HG02763 (cell line): Measurements from ENCODE around the gene NEXN.
A peak's percentile ranks its signal among the peaks of the same experiment; 100 is the strongest.
"Not testable (repeated sequence)": the region's sequence is repeated elsewhere in the genome, so short reads cannot be mapped to it uniquely, and the experiment has no call there.

Experiments used
- ATAC-seq: cut with Tn5 transposase; IDR thresholded peaks from one replicate; pipeline ENCODE4 v1.9.1; 2021; ENCODE audit warnings: mild to moderate bottlenecking, moderate library complexity; ENCODE audit not compliant: unreplicated experiment

Gene NEXN

DNA sequence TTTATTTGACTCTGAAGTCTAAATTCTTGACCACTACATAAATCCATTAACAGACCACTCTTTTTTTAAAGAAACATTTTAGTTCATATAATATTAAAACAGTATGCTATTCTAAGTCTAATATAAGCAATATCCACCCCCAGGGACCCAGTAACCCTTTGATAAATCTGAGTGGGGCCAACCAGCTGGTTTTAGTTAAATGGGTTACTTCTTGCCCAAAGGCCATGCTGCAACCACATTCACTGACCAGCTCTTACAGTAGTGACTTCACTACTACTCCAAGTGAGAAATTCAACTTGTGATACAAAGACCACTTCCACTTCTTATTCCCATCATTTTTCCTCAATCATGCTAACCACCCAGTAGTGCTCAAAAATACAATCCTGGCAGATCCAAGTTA, 70.0 kb downstream of the NEXN start:
- no peak for ATAC-seq

DNA sequence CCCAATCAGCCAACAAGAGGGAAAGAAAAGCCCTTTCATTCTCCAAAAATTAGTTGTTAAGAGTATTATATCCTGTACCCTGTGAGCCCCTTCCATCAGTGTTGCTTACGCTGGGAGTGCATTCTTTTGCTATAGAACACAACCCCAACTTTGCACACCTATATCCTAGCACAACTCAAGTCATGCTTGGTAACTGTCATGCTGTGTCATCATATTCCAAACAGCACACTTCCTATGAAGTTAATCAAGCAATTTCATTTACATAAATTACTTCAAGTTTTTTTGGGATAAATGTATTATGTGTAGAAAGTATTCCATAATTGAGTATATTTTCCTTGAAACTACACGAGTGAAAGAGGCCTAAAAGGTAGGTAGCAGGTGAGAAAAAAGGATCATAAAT, 70.4 kb downstream of the NEXN start:
- ATAC-seq, result no peak

DNA sequence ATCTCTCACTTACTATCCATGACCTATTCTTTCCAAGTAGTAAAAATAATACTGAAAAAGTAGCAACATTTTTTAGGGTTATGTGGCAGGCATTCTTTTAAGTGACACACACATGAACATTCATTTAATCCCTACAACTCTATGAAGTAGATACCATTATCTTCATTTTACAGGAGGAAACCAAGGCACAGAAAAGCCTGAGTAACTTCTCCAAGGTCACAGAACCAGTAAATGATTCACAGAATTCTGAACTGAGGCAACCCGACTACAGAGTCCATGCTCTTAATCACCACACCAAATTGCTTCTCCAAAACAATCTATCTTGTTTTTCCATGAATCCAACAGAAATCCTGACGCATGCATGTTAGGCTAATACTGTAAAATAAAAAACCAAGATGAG, 73.0 kb downstream of the NEXN start:
- ATAC-seq, result no peak

DNA sequence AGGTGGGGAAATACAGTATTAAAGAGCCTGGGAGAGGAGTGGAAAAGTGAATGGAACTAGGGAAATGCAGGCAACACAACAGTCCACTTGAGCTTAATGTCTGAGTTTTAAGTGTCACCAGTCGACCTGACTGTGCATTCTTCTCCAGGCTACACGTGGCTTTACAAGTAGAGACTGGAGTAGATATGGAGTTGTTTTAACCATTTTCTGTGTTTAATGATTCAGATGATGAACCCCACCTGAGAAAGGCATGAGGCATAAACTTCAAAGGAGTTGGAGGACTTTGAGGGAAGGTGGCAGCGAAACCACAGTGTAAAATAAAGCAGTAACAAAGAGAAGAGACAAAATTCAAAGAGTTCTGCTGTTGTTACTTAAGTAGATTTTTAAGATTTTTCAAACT, 77.9 kb downstream of the NEXN start:
- no peak for ATAC-seq

DNA sequence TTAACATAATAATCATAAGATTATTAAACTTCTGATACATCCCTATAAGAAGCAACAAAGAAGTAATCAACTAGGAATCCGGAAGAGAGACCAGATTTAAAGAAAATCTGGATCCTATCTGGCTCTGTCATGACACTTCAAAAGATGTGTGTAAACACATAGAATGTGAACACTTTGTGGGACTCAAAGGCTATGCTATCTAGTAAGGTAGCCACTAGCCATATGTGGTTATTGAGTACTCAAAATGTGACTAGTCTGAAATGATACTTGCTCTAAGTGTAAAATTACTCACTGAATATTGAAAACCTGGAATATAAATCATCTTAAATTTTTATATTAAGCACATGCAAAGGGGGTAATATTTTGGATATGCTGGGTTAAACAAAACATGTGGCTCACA, 81.8 kb downstream of the NEXN start:
- ATAC-seq, result no peak

DNA sequence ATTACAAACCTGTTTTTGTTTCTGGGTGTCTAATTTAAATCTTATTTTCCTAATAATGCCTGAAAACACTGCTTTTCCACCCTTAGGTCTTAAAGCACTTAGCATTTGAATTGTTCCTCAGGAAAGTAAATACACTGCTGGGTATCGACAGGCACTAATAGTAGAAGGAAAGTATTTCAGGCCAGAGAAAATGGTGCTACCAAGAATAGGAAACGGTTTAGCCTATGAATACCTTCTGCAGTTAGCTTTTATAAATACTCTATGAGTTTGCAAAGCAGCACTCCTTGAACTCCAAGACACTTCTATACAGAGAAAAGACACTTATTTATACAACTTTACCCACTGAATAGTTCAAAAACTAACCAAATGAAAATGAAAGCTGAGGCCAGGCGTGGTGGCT, 83.7 kb downstream of the NEXN start:
- no peak for ATAC-seq

DNA sequence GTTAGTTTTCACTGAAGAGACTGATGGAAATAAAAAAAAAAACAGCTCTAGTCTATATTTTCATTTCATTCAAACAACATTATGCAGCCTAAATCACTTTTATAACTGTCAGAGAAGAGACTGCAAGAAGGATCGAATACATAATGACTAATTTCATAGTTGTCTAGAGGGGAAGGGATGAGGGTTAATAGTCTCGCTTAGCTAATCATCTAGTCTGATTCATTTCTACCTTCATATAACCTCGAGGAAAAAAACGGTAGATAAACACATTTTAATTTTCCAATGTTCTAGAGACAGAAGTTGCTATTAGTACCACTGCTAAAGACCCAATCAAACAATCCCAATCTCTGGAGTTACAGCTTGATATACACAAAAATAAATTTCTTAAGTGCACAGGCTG, 87.0 kb downstream of the NEXN start:
- no peak for ATAC-seq

DNA sequence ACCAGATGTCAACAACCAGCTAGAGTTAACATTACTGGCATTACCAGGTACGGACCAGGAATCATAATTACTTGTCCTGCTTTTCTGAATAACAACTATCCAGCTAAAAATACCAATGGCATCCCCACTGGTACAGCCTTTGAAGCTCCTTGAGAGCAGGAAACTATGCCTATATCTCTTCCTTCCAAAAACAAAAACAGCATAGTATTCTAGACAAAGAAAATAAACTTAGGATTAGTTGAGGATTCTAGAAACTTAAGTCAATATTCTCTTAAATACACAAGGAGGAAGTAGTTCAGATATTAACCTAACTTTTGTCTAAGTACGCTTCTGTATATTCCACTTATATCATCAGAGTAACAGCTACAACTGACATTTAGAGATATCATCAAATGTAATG, 87.5 kb downstream of the NEXN start:
- no peak for ATAC-seq

DNA sequence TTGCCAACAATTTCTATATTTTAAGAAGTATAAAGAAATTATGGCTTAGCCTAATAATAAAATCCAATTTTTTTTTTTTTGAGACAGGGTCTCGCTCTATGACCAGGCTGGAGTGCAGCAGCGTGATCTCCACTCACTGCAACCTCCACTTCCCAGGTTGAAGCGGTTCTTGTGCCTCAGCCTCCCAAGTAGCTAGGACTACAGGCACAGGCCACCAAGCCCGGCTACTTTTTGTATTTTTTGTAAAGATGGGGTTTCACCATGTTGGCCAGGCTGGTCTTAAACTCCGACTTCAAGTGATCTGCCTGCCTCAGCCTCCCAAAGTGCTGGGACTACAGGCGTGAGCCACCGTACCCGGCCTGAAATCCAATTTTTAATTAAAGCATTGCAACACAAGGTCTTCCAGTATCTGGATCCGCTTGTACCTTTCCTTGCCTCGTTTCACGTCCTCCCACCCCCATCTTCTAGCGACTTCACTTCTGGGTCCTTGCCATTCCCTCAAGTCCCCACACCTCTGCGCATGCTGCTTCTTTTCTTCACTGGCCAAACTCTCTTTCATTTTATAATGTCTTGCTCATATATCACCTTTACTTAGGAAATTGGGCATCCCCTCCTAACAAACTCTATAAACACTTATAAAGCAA, 88.1 kb downstream of the NEXN start:
- ATAC-seq, result no peak

DNA sequence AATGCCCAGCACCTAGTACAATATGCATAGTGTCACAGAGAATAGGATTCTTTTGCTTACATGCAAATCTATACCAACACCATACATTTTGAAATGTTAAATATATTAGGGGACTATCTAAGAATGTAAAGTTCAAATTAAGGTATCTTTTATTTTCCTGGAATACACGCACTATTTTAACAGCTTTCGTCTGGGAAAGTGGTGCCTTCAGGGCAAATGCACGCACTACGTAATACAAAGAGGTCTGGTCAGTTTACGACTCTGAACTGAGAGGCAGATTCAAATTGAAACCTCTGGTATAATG, 89.5 kb downstream of the NEXN start:
- no peak for ATAC-seq

DNA sequence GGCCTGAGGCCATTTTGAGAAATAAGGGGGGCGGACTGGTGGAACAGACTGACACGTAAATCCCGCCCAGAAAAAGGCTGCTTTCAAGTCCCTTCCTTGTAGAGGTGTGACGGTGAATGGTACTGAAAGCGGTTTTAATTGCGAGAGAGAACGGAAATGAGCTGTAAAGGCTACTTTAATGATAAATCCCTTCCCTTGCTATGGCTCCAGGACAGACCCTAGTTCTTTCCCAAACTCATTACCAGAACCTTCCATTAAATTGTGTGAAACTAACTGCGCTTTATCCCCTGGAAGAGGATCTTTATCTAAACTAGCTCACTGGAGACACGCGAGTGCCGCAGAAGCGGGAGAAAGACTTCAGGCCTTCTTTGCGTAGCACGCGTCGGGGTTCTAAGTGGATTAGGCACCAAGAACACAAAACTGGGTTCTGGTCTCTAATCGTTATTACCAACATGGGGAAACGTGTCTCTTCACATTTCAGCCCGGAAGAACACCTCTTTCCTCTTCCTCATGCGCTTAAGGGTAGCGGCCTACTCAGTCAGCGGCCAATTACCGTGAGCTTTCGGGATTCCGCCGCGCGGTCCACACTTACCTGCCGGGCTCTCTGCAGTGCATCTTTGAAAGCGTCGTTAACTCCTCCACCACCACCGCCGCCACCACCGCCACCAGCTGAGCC, 90.0 kb downstream of the NEXN start:
- ATAC-seq, result peak; percentile 68

DNA sequence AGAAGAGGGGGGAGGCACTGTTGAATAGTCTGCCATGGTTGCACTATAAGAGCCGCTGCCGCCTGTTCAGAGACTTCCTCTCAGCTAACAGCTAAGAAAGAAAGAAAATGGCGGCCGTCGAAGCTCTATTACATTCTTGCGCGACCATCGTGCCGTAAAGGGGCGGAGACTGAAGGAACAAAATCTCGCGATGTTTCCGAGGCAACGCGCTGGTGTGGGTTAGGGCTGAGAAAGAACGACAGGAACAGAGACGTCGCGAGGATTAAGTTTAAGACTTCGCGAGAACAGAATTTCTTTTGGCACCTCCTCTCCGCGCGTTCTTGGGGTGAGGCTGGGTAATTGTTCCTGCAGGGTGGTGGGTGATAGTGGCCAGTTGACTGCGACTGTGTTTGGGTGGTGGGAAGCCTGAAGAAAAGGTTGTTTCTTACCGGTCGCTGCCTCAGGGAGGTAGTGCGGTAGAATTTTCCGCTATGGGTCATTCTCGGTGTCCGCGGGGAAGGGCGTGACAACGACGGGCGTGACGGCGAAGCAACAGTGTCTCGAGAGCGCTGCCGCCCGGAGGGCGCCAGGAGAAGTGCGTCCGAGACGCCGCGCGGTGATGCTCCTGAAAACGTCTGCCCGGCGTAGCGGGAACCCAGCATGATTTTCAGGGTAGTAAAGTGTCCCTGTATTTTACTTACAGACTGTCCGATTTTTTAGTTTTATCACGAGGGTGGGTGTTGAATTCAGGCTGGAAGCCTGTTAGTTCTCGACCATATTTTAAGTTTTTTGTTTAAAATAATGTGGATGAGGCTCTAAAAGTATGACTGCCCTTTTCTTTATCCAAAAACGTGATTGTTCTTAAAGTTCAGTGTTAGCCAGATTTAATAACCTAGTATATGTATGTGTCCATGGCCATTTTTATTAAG, 90.8 kb downstream of the NEXN start, which contains the start of gene FUBP1:
Gene FUBP1 (minus strand): TSS at position 104 of the 908 bp plus-strand sequence. CDS start 68 bp downstream, at position 36.
- ATAC-seq, result peak; percentile 73

DNA sequence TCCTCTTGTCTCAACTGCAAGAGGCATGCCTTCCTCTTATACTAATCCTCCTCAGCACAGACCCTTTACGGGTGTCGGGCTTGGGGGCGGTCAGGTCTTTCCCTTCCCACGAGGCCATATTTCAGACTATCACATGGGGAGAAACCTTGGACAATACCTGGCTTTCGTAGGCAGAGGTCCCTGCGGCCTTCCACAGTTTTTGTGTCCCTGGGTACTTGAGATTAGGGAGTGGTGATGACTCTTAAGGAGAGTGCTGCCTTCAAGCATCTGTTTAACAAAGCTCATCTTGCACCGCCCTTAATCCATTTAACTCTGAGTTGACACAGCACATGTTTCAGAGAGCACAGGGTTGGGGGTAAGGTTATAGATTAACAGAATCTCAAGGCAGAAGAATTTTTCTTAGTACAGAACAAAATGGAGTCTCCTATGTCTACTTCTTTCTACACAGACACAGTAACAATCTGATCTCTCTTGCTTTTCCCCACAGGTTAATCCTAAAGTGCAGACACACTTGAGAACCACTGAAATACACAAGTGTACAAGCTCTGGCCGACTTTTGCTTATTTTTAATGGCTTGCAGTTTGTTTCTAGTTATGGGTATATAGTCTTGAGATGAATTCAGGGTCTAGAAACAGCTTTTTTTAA, 95.0 kb downstream of the NEXN start:
- not testable (repeated sequence) for ATAC-seq

DNA sequence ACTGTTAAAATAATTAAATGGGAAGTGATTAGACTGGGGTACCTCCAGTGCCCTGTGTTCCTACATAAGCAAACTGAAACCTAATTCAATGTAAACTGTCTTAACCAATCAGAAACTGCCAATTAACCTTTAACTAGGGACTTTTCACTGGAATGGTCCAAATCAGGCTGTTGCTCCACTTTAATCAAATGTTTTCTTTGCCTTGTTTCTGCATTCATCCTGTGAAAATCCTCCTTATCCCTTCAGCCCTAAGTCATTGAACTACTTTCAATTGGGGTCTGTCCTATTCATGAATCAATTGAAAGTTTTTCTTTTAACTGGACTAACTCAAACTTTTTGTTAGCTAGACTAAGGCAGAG, 95.6 kb downstream of the NEXN start:
- ATAC-seq, result no peak

DNA sequence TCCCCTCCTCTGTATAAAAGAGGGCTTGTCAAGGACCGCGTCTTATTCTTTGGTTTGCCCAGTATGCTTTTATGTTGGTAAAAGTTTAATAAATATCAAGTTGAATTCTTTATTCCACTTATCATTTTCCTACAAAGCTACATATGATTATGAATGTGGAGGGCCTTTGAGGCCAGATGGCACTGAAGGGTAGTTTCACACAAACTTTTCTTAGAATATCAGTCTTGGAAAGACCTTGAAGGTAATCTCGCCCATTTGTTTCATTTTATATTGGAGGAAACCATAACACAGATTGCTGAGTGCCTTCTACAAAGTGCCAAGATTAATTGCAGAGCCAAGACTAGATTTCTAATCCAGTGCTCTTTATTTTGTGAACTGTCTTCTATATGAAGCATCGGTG, 96.2 kb downstream of the NEXN start:
- no peak for ATAC-seq

DNA sequence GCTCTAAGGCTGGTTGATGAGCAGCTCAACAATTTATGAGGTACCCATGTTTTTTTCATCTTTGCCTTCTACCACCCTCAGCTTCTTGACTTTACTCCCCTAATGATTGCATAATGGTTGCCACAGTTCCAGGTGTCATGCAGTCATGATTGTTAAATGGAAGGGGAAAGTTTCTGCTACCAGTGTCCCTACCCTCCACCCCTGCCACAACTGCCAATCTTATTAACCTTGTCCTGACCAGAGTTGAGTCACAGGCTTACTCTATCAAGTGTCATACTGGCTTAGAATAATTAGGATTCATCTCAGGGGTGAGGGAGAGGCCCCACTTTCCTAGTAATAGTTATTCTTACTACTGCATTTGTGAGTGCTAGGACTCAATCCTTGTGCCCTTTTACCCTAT, 98.4 kb downstream of the NEXN start:
- ATAC-seq, result no peak

DNA sequence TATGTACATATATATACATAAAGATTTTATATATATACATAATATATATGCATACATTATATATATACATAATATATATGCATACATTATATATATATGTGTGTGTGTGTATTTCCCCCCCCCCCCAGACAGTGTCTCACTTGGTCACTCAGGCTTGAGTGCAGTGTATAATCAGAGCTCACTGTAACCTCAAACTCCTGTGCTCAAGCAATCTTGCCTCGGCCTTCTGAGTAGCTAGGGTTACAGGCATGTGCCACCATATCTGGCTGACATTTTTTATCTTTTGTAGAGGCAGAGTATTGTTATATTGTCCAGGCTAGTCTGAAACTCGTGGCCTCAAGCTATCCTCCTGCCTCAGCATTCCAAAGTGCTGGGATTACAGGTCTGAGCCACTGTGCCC, 99.5 kb downstream of the NEXN start:
- ATAC-seq, result no peak

DNA sequence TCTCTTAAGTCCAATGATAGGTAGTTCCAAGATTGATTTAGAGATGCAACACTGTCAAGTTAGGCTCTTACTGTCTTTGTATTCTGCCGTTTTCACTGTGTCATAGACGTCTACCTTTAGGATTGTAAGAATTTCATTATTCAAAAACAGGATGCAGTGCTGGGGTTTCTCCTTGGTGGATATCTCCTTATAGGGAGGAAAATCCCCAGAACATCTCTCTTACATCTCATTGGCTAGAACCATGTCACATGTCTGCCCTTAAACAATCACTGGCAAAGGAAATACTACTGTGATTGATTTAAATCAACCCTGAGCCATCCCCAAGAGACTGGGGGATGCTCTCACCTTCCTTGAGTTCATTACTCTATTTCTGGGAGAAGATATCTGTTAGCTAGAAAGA, 101.3 kb downstream of the NEXN start:
- no peak for ATAC-seq

DNA sequence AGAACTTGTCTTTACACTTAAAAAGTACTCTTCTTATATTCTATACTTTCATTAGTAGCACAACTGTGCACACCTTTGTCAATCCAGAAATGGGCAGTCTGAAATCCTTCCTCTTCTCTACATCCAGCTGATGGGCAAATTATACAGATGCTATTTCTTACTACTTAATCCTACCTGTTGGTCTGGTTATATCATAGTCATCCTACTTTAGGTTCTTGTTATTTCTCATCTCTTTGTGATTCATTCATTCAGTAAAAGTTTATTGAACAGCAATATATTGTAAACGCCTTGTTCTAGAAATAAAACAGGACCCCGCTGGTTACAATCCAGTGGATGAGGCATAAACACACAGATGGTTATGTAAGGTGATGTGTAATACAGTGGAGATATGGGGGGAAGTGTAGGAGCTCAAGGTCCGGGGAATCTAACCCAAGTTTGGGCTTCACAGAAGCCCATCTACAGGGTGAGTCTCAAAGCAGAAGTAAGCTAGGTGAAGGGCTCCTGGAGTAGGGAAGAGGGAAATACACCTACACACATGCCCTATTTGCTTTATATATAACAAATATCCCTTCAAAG, 102.3 kb downstream of the NEXN start:
- ATAC-seq, result no peak

DNA sequence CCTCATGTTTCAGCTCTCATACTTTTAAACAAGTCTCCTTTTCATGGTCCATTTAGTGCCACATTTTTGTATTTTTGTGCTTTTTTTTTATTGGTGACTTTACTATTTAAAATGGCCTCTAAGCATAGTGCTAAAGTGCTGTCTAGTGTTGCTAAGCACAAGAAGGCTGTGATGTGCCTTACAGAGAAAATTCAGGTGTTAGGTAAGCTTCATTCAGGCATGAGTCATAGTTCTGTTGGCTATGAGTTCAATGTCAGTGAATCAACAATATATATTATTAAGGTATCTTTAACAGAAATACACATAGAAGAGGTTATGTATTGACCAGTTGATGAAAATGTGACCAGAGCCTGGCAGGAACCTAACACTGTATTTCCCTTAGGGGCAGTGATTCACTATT, 103.2 kb downstream of the NEXN start:
- ATAC-seq, result no peak
